HG03460 (cell line): ENCODE data around the gene ACYP2.
"Not testable (repeated sequence)": the region's sequence is repeated elsewhere in the genome, so short reads cannot be mapped to it uniquely, and the experiment has no call there.

ENCODE experiments used
- ATAC-seq: cut with Tn5 transposase; IDR thresholded peaks from one replicate; pipeline ENCODE4 v1.9.1; 2021; ENCODE audit not compliant: unreplicated experiment

Gene ACYP2

DNA sequence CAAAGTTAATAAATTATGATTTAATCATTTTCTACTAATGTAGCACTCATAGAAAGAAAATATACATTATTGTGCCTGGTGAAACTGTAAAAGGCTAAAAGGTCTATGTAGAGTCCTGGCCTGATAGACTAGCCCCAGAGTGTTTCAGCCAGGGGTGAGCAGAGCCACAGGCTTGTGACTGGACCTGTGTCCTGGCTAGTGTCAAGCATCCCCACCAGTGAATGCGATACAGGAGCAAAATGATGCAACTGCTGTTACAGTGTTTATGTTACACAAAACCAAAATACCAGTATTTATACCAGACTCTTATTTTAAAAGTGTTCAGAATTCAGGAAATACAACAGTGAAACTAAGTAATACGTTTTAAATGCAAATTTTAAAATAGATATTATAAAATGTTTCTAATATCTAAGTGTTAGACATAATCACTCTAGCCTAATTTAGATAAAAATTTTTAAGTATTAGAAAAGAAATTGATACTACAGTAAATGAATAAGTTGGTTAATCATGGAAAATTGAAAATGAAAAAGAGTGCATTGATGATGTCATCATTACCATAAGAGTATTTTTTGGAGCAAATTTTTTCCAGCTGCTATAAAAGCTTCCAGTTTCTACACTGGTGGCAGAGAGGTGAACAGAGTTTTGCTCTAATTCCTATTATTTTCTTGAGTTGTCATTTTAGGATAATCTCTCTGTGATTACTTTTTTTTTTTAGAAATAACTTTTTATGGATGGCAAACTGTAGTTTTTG is 146.8 kb downstream of the ACYP2 start:
- no peak for ATAC-seq

DNA sequence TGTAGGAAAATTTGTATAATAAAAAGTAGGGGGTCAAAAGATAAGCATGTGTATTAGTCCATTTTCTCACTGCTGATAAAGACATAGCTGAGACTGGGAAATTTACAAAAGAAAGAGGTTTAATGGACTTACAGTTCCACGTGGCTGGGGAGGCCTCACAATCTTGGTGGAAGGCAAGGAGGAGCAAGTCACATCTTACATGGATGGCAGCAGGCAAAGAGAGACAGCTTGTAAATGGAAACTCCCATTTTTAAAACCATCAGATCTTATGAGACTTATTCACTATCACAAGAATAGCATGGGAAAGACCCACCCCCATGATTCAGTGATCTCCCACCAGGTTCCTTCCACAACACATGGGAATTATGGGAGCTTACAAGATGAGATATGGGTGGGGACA is 149.7 kb downstream of the ACYP2 start:
- not testable (repeated sequence) for ATAC-seq

DNA sequence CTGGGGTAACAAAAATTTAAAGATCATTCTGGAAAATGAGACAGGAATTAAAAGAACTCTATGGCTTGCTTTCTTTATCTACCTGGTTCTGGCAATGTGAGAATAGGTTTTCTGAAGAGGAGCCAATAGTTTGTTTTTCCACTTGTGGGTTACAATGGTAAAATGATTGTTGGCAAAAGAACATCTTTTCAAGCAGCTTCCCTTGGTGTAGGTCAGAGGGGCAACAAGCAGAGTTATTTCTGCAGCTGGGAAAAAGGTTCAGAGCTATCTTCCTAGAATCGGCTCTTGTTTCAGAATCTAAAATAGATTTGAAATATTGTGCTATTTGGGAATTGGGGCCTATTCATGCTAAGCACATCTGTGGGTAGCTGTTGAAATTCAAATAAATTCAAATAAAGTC is 152.2 kb downstream of the ACYP2 start:
- no peak for ATAC-seq

DNA sequence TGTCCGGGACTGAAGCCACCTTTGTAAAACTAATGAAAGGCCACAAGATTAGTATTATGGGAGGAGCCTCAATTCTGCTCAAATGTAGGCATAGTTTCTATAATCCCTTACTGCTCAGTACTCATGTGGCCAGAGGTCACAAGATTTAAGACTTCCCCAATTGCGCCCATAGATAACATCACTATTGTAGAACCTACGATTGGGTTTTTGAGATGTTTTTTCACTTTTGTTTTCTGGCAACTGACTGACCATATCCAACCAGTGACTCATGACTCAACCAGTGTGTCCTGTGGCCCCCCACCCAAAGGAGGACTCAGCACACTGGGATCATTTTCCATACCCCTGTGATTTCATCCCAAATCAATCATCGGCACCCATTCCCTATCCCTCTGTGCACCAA is 155.8 kb downstream of the ACYP2 start:
- ATAC-seq = no peak

DNA sequence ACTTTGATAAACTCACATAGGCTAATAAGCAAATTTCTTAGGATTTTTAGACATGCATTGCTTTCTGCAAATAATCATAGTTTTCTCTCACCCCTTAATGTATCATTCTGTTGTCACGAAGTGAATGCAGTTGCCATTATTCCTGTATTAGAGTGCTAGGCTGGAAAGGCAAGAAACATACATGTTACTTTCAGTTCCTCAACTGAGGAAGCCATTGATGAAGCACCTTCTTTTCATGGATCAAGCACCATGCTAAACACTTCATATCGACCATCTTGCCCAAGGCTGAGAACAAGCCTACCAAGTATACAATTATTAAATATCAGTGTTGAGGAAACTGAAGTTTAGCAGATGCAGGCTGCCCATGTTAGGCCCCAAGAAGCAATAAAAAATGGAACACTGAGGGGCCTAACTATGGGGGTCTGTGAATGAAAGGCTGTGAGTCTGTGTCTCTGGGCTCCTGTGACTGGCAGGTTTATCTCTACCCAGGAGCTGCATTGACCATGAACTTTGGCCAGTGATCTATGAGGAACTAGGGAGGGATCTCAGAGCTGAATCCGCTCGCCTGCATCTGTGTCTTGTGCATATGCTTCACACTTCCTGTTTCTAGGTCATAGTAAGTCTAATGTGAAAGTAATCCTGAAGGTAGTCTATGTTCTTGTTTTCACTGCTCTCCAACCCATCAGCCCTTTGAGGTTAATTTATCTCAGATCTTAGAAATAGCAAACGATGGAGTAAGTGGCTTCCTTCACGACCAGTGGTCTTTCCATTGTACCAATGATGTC is 156.6 kb downstream of the ACYP2 start:
- peak; percentile 81 for ATAC-seq

DNA sequence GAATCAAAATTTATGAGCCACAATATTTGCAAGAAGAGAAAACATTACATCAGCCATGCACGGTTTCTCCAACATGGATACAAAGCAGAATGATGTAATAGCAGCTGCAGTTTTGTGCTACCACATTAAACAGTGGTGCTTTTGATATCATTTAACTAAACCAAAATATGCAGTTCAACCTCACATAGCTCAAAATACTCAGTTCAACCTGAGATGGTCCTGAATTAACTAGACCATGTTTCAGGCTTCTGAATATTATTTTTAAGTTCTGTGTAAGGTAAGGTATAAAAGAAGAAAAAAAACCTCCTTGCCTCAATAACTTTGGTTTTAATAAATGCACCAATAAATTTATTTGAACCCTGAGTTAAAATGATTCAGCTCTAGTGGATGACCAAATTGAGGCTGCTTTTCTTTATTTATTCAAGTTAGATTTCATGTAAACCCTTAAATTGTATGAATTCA is 159.4 kb downstream of the ACYP2 start:
- no peak for ATAC-seq

DNA sequence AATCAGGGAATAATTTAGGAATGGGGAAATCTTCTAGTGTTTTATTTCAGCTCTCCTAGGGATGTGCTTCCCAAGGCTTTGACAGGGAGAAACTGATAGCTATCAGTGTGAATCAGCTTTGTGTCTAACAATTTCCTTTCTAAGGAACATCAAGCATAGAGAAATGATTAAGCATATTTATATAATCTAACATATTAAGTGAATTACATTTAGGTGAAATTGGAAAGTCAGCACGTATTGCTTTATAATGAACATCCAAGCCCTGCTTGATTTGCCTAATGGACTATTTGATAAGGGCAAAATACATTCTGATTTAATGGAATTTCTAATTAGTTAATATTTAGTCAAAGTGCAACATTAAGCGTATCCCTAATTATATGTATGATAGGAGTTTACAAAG is 160.1 kb downstream of the ACYP2 start:
- no peak for ATAC-seq

DNA sequence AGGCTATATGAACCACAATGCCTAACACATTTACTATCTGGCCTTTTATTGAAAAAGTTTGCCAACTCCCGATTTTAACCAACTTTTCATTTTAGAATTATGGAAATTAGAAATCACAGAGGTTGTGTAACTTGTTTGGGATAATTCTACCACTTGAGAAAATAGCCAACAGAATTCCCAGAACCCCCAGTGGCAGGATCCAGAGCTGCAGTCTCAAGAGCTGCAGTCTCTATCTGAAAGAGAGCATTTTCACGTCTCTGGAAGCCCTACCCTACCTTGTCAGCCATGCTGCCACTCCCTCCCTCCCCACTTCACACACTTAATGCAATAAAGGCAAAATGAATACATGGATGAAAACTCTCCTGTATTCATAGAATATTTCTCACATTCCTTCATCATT is 164.0 kb downstream of the ACYP2 start:
- ATAC-seq = no peak

DNA sequence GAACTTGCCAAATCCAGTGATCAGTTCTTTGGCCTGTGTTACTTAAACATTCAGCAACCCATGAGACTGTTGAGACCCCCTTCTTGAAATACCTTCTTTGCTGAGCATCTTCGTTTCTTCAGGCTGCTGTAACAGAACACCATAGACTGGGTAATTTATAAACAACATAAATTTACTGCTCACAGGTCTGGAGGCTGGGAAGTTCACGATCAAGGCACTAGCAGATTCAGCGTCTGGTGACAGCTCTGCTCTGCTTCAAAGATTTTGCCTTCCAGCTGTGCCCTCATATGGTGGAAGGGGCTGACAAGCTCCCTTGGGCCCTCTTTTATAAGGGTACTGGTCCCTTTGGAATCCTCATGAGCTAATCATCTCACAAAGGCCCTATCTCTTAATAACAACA is 169.4 kb downstream of the ACYP2 start:
- no peak for ATAC-seq

DNA sequence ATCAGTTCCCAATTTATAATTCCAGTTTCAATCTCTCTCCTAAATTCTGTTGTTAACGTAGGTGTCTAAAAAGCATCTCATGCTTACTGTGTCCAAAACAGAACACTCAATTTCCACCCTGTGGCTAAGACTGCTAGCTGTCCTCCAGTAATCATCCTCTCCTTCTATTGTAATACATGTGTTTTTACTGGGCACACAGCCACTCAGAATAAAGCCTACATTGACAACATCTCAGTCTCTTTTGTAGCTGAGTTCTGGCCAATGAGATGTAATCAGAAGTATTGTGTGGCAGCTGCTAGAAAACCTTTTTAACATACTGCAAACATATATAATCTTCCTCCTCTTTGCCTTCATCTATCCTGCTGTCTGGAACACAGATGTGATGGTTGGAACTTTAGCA is 170.0 kb downstream of the ACYP2 start:
- no peak for ATAC-seq

DNA sequence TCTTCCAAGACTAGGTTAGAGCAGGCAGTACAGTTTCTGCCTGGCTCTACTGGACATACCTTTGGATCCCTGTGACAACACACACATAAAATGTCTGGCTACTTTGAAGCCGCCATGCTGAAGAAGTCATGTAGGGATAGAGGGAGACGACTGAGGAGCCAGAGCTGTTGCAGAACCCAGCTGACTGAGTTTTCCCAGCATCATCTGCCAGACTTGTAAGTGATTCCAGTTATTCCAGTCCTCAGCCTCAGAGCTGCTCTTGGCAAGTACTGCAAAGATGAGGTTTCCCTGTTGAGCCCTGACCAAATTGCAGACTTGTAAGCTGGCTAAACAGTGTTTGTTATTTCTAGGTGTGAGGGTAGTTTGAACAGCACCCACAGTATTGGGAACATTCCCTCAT is 172.1 kb downstream of the ACYP2 start:
- no peak for ATAC-seq

DNA sequence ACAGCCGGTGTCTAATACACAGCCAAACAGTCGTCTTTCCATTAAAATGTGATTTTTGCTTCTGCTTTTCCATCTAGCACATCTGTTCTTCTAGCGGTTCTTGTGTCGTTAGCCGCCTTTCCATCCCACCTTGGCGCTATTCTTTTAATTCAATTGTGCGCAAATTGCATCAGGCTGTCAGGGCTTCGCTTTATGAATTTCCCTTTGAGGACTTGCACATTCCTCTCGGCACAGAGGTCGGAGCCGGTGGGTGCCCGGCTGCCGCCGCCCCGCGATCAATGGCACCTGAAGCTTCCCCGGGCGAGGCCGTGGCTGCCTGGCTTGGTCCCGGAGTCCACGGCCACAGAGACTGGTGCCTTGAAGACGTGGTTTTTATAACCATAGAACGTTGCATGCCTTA is 174.5 kb downstream of the ACYP2 start:
- ATAC-seq = no peak

DNA sequence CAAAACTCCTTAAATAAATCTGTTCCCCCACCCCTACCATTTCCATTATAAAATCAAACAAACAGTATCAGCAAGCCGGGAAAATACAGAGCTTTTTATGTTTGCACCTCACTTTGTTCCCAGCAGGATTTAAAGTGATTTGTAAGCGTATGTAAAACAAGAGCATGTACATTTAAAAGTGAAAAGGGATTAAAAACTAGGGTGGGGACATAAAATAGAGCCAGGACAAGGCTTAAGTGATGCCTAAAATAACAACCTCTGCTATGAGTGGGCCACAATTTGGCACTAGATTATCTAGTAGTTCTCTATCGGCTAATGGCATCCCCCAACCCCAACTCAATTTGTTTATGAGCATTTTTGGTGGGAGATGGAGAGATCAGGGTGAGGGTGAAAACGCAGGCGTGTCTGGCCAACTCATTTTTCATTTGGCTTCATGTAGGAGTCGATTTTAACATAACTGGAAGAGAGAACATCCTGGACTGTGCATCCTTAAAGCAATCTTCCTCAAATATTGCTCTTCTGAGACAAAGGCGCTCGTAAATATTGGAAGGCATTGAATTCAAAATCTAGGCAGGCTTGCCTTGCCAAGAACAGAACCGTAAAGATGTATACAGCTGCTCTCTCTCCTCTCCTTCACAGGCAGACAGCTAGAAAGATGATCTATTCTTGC is 175.1 kb downstream of the ACYP2 start:
- no peak for ATAC-seq

DNA sequence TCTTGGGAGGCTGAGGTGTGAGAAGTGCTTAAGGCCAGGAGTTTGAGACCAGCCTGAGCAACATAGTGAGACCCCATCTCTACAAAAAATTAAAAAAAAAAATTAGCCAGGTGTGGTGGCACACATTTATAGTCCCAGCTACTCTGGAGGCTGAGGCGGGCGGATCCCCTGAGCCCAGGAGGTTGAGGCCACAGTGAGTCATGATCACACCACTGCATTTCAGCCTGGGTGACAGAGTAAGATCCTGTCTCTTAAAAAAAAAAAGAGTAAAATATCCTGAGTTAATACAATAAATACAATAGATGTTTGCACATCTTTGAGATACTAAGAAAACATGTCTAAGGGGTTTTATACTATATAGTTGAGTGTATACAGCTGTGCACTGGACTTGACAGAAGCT is 179.2 kb downstream of the ACYP2 start:
- not testable (repeated sequence) for ATAC-seq

DNA sequence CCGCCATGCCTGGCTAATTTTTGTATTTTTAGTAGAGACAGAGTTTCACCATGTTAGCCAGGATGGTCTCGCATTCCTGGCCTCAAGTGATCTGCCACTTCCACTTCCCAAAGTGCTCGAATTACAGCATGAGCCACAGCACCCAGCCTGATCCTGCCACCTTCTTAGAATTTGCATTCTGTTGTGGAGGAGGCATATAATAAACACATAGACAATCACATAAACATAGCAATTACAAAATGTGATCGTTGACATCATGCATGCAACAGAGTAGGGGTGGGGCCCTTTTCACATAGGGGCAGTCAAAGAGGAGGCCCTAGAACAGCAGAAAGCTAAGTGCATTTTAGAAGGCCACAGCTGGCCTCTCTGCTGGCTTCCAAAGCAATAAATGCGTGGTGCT is 180.5 kb downstream of the ACYP2 start:
- ATAC-seq = no peak

DNA sequence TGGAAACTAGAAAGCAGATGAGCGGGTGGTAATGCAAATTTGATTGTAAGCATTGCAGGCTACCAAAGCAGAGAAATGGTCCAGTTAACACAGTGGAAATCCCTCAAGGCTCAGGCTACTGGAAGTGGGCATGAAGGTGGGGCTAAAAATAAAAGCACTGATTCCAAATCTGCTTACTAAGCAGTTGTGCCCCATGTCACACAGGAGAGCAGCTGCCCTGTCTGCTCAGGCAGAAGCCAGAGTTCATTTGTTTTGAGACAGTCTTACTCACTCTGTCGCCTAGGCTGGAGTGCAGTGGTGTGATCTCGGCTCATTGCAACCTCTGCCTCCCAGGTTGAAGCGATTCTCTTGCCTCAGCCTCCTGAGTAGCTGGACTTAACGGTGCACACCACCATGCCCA is 183.1 kb downstream of the ACYP2 start:
- no peak for ATAC-seq

DNA sequence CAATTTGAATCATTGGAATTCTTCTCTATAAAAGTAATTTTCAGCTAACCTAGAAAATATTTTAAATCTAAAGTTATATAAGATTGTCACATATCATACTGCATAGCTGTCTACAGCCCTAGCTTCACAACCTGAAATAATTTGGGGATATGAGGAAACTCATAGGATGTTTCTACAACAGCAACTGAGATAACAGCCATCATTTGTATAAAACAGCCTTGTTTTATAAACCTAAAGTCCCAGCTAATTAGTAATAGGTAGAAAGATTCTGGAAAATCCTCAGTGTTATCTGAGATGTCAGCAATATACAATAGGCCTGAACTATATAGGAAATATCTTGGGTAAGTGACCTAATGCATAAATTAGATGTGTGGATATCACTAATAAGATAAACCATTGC is 188.2 kb downstream of the ACYP2 start:
- ATAC-seq = no peak

DNA sequence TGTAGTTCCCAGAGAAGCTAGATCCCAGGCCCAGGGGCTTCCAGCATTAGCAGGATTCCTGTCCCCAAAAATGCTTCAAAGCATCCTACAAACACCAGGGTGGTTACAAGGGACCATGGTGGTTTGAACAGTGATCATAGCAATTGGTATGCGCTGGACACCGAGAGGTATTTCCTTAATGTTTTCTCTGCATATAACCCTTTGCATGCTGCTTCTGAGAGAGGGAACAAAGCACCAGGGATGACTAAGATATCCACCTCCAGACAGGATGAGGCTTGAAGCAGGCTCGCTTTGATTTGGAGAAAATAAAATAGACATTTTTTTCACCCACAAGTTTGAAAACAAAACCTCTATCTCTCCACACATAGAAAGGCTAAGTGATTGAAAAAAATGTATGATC is 191.1 kb downstream of the ACYP2 start:
- no peak for ATAC-seq

DNA sequence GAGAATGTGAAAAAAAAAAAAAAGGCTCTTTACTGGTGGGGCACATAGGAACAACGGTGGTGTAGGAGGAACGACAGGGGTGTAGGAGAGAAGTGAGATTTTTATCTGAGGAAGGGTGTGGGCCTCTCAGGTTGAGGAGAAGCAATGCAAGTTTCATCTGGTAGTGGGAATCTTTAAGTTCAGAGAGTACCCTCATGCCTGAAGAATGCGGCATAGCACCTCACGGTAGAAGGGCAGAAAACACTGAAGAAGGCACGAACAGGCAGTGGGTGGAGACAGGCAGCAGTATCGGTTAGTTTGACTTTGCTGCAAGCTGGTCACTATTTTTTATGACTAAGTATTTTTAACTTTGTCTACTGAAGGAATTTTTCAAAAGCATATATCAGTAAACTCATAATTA is 192.8 kb downstream of the ACYP2 start:
- no peak for ATAC-seq

DNA sequence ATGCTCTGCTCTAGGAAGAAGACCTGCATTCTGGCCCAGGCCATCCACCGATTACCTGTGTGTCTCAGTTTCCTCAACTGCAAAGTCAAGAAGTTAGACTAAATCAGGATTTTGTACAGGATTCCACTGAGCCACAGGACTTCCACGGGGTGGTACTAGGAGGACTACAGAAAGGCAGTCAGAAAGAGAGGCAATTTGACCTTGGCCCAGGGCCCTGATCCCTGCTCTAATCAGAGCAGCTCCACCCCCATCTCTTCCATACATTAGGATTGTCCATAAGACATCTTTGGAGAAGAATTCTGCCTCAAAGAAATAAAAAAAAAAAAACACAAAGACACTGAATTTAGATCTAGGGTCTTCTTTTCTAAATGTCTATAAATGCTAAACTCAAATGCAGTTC is 193.4 kb downstream of the ACYP2 start:
- ATAC-seq = no peak

DNA sequence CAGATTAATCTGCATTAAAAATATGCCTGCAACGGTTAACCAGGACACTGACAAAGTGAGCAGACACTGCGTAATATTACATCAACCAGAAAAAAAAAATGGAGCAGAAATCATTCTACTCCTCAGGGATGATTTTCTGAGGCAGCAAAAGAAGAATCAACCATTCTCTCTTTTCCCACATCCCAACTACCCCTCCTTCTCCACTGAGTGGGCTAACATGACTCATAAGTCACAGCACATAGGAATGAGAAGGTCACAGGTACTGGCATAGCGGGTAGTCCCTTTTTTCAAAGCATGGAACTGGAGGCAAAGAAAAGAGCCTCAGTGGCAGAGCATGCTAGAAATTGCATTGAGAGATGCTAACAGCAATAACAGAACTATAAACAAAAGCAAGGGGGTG is 194.9 kb downstream of the ACYP2 start:
- no peak for ATAC-seq

DNA sequence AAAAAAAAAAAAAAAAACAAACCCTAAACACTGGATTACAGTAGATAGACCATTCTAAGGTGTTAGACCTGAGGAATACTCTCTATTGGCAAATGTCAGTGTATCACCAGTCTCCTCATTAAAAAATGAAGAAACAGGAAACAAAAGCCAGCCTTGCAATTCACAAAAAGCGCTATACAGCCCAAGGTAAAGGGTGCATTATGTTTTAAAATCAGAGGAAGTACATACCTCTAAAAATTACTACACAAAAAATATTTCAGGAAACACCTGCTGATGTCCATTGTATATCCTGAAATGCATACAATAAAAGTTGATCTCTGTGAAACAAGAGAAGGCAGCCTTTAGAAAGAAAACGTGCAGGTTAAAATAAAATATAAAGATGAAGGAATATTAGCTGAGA is 195.5 kb downstream of the ACYP2 start:
- ATAC-seq = no peak
